ENCODE data around the gene TRIM45. TPM values are rescaled to one million over a fixed set of nuclear protein-coding genes. Genes with fewer than 3 reads are reported as not detected.

TRIM45 gene
- total RNA-seq, 2 experiments from 2014 or later: 0.80 to 1.0 TPM

DNA sequence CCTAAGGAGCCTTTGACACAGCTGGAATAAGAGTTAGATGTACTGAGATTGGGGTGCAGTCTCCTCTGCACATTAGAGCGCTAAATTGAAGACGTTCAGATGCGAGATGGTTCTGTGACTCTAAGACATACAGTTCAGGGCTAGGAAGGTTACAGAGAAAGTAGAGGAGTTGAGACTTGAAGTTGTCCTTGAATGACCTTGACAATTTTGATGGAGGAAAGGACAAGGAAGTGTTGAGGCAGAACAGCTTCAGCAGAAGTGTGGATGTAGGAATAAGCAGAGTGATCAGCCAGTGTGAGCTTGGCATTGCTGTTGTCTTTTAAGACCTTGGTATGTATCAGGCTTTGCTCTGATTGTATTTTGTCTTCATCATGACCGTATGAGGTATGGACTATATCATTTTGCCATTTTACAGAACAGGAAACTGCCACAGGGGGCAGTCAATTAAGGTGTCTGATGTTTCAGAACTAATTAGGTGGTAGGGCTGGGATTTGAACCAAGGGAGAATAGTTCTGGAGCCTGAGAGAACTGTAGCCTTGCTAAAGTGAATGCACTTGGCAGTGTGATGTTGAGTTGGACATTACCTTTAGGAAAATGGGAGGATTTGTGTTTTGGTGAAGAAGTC lies 52.2 kb downstream of the TRIM45 start:
- CTCF ChIA-PET: interaction anchor here (0.6 to 3.5 kb wide), 6 partner anchors 9 to 230 kb away, joined by 3 to 16 read pairs (median 8); partner anchors contain the start of gene TTF2
- POLR2A ChIA-PET: no interaction called here

DNA sequence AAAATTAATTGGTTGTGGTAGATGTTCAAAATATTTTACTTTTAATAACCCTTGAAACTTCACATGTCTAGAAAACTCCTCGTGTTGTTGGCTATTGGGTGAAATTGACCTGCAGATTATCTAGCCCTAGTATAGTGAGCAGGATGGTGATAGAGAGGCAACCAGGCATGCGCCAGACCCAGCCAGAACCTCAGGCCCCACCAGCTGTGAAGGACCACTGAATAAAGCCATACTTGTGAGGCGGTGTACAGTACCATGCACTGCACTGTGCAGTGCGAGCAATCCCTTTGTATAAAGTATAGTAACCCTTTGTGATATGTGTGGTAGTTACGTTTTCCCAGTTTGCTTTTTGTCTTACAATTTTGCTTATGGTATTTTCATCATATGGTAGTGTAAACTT lies 53.0 kb downstream of the TRIM45 start:
- POLR2A ChIA-PET: no interaction called here
- CTCF ChIA-PET: interaction anchor here (0.6 to 3.5 kb wide), 10 partner anchors 8 to 229 kb away, joined by 3 to 16 read pairs (median 6); partner anchors contain the start of genes TRIM45 and TTF2

DNA sequence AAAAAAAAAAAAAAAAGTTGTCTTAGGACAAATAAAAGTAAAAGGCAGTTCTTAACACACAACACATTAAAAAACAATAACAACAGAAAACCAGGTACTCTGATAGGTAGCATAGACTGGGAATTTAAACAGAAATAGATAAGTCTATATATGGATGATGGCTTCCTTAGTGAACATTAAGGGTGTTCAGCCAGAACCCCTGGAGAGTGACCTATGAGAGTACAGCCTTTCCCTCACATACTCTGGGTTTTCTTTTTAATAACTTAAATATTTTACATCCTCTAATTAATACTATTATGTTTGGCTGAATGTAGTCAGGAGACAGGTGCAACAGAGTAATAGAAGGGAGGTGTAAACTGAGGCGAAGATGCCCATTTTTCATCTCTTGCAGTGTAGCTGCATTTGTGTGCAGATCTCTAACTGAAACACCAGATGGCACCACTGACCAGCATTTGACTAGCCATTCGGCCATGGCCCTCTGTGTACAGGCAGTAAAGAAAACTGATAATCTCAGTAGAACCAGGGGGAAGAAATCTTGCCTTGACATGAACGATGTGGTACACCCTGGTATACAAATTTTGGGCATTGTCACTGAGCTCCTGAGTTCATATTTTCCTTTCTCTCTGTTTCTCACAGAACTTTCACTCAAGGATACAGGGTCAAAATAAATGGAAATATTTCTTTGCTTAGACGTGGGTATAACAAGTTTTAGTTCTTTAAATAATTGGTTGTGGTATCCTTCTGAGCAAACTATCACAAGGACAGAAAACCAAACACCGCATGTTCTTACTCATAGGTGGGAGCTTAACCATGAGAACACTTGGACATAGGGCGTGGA lies 53.8 kb downstream of the TRIM45 start:
- ChIA-PET CTCF (interaction anchor here (0.7 to 3.5 kb wide), 10 partner anchors 8 to 675 kb away, joined by 3 to 16 read pairs (median 6); partner anchors contain the start of genes TRIM45 and TTF2), POLR2A (no interaction called here)

DNA sequence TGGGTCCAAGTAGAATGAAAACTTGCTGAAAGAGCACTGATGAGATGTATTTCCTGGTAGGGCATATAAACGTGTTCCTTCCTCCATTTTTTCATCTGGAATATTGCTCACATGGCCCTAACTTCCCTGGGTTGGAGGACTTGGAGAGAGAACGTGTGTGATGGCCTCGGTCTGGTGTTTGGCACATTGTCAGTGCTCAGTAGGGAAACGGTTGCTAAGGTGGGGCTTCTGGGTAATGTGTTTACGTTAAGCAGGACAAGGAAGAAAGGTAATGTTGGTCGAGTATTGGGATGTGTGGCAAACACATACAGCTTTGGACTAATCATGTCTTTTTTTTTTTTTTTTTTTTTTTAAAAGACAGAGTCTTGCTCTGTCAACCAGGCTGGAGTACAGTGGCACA lies 55.2 kb downstream of the TRIM45 start:
- POLR2A ChIA-PET: interaction anchor here (0.6 kb wide), 1 partner anchor 84 kb away, joined by 3 read pairs; no protein-coding TSS in a partner anchor

DNA sequence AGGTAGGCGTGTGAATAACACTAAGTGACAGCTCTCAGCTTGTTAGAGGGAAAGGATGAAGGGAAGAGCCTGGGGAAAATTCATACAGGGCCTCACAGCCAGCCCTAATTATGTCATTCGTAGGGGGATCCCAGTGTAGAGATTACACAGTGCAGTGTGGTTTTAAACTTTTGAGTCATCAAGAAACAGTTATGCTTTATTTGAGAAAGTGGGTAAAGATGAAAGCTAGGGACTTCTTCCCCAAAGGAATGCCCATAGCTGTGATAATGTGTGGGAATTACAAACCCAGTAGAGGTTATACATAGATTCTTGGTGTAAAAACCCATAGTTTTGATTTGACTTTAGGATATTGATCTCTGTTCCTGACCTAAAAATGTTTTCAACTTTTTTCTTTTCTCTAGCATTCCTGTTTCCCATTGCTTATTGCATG lies 59.5 kb downstream of the TRIM45 start:
- ChIA-PET CTCF (interaction anchor here (1.5 kb wide), 1 partner anchor 308 kb away, joined by 3 read pairs; the partner anchor contains the start of gene CD2), POLR2A (interaction anchor here (0.5 to 1.1 kb wide), 2 partner anchors 15 to 131 kb away, joined by 7 read pairs; no protein-coding TSS in a partner anchor)

More for the DNA sequence above, 55.2 kb downstream of the TRIM45 start:
- CTCF ChIA-PET: interaction anchor here (0.7 to 3.5 kb wide), 4 partner anchors 11 to 62 kb away, joined by 3 to 16 read pairs (median 6); no protein-coding TSS in a partner anchor

Other genes with a start within 250 kb of the TRIM45 start
- 1 to 10 TPM; 7.6 to 7.9 TPM for gene PTGFRN, start 211.8 kb downstream of the TRIM45 start, total RNA-seq
- gene CD101, start 120.0 kb downstream of the TRIM45 start, total RNA-seq: under 1 TPM in 1 of 2 experiments, not detected in 1; 0.48 TPM
- 10 to 100 TPM; 96.6 to 96.7 TPM for gene TTF2, start 61.4 kb downstream of the TRIM45 start, total RNA-seq
- not detected for gene VTCN1, start 89.2 kb upstream of the TRIM45 start, total RNA-seq
- gene MAN1A2, start 245.7 kb upstream of the TRIM45 start, total RNA-seq: 10 to 100 TPM; 24.5 to 24.8 TPM

Measured in activated CD8-positive, alpha-beta memory T cell treated with anti-CD3 and anti-CD28 coated beads for 36 hours (primary cell).